ENCODE measurements around the gene USO1.
"Not testable (repeated sequence)": the region's sequence is repeated elsewhere in the genome, so short reads cannot be mapped to it uniquely, and the experiment has no call there.

The USO1 gene

DNA sequence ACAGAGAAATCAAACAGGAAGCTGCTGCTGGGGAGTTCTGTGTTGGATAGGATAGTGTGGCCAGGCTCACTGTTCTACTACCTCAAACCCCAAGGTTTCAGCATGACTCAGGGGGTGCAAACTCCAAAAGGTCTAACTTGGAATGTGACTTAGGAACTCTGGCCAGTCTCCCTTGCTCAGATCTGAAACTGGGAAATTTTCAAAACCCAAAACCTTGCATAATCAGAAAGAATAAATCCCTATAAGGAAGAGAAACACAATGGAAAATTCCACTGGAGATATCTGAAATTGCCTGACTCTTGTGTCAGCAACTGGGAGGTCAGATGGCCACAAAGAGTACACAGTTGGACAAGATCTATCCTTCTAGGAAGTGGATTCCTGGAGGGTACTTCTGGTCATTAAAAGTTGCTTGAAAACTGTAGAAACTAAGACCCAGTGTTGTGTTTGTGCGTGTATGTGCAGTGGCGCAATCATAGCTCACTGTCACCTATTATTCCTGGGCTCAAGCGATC lies 119.8 kb downstream of the USO1 start:
- DNase-seq (ENCODE audit: low read depth), result no peak

DNA sequence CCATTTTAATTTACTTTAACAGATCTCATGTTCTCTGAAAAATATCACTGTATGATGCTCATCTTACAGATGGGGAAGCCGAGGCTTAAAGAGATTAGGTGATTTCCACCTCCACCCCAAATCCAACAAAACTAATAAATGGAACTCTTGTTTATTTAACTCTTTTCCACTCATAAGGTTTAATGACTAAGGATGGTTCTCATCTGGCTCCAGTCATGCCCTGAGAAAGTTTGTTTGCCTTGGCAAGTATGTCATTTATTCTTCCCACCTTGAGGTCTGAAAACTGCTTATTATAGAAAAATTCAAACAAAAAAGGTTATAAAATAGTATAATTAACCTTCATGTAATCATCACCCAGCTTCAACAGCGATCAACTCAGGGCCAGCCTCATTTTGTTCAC lies 121.6 kb downstream of the USO1 start:
- no peak for DNase-seq (ENCODE audit: low read depth)

DNA sequence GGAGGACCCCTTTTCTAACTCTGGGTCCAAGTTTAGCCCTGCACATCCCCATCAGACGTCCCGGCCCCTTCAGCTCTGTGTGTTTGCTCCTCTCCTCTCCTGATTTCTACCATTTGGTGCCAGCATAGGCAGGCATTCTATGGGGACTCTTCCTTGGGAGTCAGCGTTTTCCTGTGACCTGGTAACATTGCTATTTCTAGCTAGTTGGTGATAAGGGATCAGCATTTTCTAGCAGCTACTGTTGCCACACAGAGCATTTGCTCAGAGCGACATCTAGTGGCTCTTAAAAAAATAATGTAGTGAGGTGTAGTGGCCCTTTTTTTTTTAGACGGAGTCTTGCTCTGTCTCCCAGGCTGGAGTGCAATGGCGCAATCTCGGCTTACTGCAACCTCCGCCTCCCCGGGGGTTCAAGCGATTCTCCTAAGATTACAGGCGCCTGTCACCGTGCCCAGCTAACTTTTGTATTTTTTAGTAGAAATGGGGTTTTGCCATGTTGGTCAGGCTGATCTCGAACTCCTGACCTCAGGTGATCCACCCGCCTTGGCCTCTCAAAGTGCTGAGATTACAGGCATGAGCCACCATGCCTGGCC lies 123.9 kb downstream of the USO1 start:
- not testable (repeated sequence) for DNase-seq (ENCODE audit: low read depth)

DNA sequence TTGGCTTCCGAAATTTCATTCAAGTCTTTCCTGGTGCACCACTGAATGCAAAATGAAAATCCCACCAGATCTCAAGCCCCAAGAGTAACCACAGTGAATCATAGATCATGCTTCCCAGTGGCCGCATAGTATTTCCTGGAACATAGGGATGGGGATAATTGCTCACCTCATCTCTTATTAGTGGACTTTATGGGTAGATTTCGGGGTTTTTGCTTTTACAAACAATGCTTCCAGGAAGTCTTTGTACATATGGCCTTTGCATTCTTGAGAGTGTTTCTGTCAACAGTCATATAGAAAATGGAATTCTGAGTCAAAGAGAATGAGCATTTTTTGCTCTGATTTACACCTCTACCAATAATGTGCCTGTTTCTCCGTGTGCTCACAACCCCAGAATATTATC lies 124.5 kb downstream of the USO1 start:
- DNase-seq (ENCODE audit: low read depth), result no peak

DNA sequence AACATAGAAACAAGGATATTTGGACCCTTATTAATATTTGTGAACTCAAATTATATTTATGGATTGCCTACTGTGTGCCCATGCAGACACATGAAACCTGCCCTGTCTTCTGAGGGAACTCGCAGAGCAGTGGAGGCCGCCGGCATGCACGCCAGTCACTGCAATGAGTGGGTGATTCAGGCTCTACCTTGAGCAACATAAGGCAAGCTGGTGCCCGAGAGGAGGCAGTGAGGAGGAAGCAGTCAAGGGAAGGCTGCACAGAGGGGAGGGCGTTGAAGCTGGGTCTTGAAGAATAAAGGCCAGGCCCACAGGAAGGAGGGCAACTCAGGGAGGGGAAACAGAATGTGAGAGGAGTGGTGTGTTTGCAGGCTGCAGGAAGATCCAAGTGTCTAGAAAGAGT lies 125.1 kb downstream of the USO1 start:
- DNase-seq (ENCODE audit: low read depth), result no peak

DNA sequence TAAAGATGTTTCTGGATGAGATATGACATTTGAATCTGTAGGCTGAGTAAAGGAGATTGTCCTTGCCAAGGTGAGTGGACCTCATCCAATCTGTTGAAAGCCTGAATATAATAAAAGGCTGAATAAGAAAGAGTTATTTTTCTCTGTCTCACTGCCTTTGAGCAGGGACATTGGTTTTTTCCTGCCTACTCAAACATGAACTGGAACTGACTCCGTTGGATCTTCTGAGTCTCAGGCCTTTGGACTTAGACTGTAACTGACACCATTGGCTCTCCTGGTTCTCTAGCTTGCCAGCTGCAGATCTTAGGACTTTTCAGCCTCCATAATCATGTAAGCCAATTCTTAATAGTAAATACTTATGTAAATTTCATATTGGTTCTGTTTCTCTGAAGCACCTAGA lies 134.3 kb downstream of the USO1 start:
- DNase-seq (ENCODE audit: low read depth), result no peak

DNA sequence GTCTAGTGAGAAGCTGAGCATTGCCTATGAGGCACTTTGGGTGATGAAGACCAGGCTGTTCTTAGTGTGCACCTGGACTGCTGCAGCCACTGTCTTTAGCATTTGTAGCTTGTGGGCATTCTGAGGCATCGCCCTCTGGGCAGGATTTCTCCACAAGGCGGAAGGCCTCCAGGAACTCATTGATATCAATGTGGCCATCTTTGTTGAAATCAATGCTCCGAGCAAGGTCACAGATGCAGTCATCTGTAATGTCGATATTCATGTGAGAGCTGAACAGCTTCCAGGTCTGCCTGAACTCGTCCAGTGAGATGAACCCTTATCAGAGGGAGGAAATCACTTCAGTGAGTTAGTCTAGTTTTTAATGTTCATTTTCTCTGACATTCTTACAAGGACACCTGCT lies 136.2 kb downstream of the USO1 start:
- no peak for DNase-seq (ENCODE audit: low read depth)
